GM12878 (cell line): ENCODE results near the gene DRAXIN. TPM values are rescaled to one million over a fixed set of nuclear protein-coding genes. Genes with fewer than 3 reads are reported as not detected.

ENCODE experiments used
- ATAC-seq: fragments of 200-7000 bp; cut with Tn5 transposase; 3 replicates; pipeline ENCODE4 v1.9.1; 2020; ENCODE audit warnings: mild to moderate bottlenecking, moderate library complexity
- BruUV-seq: library from RNA; stranded (reverse); fragments of 400-500 nt; replicated peaks from 2 replicates; lab custom pipeline; 2021; lab: Mats Ljungman, UMichigan
- CTCF ChIA-PET: fragments of 300-600 bp; sonication (Branson Sonifier 250); formaldehyde crosslinking; extraction: SDS; loops from one replicate; lab custom pipeline; 2021; ENCODE audit warnings: inconsistent platforms; lab: Yijun Ruan, JAX
- POLR2A ChIA-PET: fragments of 350-600 bp; formaldehyde crosslinking; extraction: SDS; loops from one replicate; lab custom pipeline; 2021; ENCODE audit warnings: inconsistent platforms; lab: Charles Lee
- RAD21 ChIA-PET: fragments of 300-600 bp; sonication (Branson Sonifier 250); formaldehyde crosslinking; loops from one replicate; lab custom pipeline; 2023; ENCODE audit warnings: antibody characterized with exemption; ENCODE audit not compliant: unreplicated experiment; lab: Charles Lee
- SMC1A ChIA-PET: fragments of 300-600 bp; sonication (Branson Sonifier 250); formaldehyde crosslinking; loops from one replicate; lab custom pipeline; 2023; ENCODE audit not compliant: unreplicated experiment, uncharacterized antibody; lab: Charles Lee
- DNase-seq: peaks from one replicate; pipeline ENCODE4 v3.0.0-alpha.2; 2011; ENCODE audit warnings: low read depth, low spot score
- FAIRE-seq: peaks from 3 replicates; lab custom pipeline; 2011; peaks lifted over from hg19 to GRCh38; lab: Jason Lieb, UNC
- H2AFZ ChIP-seq: 2 replicates; pipeline ENCODE4 v1.6.0; 2011; ENCODE audit warnings: low read depth, low read length, control low read depth; ENCODE audit not compliant: control insufficient read depth
- H3K27ac ChIP-seq: 2 replicates; pipeline ENCODE4 v1.5.1; 2011; ENCODE audit warnings: control low read depth; ENCODE audit not compliant: control insufficient read depth, insufficient read depth
- H3K27me3 ChIP-seq, 2 experiments: replicated peaks in 1 of 2; 2 replicates each; pipeline versions ENCODE4 v1.6.0 to v1.6.1; 2011; ENCODE audit warnings: low read length in 1 of 2; ENCODE audit not compliant: control insufficient read depth in 2 of 2, insufficient read depth in 2 of 2
- H3K36me3 ChIP-seq, 2 experiments: 2 replicates each; pipeline ENCODE4 v1.5.1; 2011; ENCODE audit warnings: low read length in 1 of 2; ENCODE audit not compliant: control insufficient read depth in 2 of 2, insufficient read depth in 2 of 2
- H3K4me1 ChIP-seq: 2 replicates; pipeline ENCODE4 v1.6.1; 2011; ENCODE audit warnings: mild to moderate bottlenecking, low read length, moderate library complexity, mixed read lengths; ENCODE audit not compliant: control insufficient read depth, insufficient read depth
- H3K4me2 ChIP-seq: 2 replicates; pipeline ENCODE4 v1.6.0; 2011; ENCODE audit warnings: control low read depth; ENCODE audit not compliant: control insufficient read depth, insufficient read depth
- H3K4me3 ChIP-seq: fragments of 200-600 bp; sonication (generic); 2 replicates; pipeline ENCODE4 v1.5.1; 2016
- H3K79me2 ChIP-seq: 2 replicates; pipeline ENCODE4 v1.6.0; 2011; ENCODE audit warnings: low read length; ENCODE audit not compliant: control insufficient read depth, insufficient read depth
- H3K9ac ChIP-seq: 2 replicates; pipeline ENCODE4 v1.8.0; 2011; ENCODE audit warnings: low read length, control low read depth, mixed read lengths; ENCODE audit not compliant: control insufficient read depth, insufficient read depth
- H3K9me3 ChIP-seq: replicated peaks from 3 replicates; pipeline ENCODE4 v1.5.1; 2011; ENCODE audit warnings: mild to moderate bottlenecking, low read length; ENCODE audit not compliant: control insufficient read depth, insufficient read depth
- H4K20me1 ChIP-seq: 2 replicates; pipeline ENCODE4 v1.6.0; 2011; ENCODE audit not compliant: control insufficient read depth, insufficient read depth
- CBX3 ChIP-seq: fragments of 200-600 bp; sonication (generic); IDR thresholded peaks from 2 replicates; pipeline ENCODE4 v1.6.1; 2016; ENCODE audit warnings: low read depth, borderline replicate concordance
- CHD2 ChIP-seq: IDR thresholded peaks from 2 replicates; pipeline ENCODE4 v1.6.1; 2011; ENCODE audit warnings: low read depth, low read length, improper control_type of control experiment, borderline replicate concordance
- CTCF ChIP-seq, 3 experiments: IDR thresholded peaks in 2 of 3; conservative IDR thresholded peaks in 1 of 3; 2 replicates each; pipeline ENCODE4 v1.5.1; 2011; ENCODE audit warnings: low read depth in 3 of 3, low read length in 3 of 3, mild to moderate bottlenecking in 3 of 3, control low read depth in 2 of 3, moderate library complexity in 2 of 3, inconsistent platforms in 1 of 3, mixed read lengths in 1 of 3; ENCODE audit not compliant: control insufficient read depth in 2 of 3, insufficient read depth in 1 of 3; ENCODE audit errors: extremely low read depth in 1 of 3
- DPF2 ChIP-seq: fragments of 450-650 bp; IDR thresholded peaks from 2 replicates; pipeline ENCODE4 v1.6.1; 2017; ENCODE audit warnings: mild to moderate bottlenecking
- GATAD2B ChIP-seq: fragments of 450-650 bp; conservative IDR thresholded peaks from 2 replicates; pipeline ENCODE4 v1.6.1; 2017; ENCODE audit warnings: low read depth, mild to moderate bottlenecking, moderate library complexity
- IKZF1 ChIP-seq: fragments of 450-650 bp; conservative IDR thresholded peaks from 2 replicates; pipeline ENCODE4 v1.6.1; 2017; ENCODE audit warnings: antibody characterized with exemption, mild to moderate bottlenecking
- IRF4 ChIP-seq: IDR thresholded peaks from 2 replicates; pipeline ENCODE4 v1.6.1; 2011; ENCODE audit warnings: low read depth, low read length
- MEF2B ChIP-seq: fragments of 450-650 bp; IDR thresholded peaks from 2 replicates; pipeline ENCODE4 v1.6.1; 2018; ENCODE audit warnings: mild to moderate bottlenecking, moderate library complexity; ENCODE audit not compliant: partially characterized antibody, poor library complexity, severe bottlenecking
- MXI1 ChIP-seq: fragments of 150-350 bp; IDR thresholded peaks from 2 replicates; pipeline ENCODE4 v1.6.1; 2011; ENCODE audit warnings: low read depth, mild to moderate bottlenecking, inconsistent platforms, low read length, improper control_type of control experiment
- NR2F1 ChIP-seq: fragments of 450-650 bp; conservative IDR thresholded peaks from 2 replicates; pipeline ENCODE4 v1.6.1; 2017; ENCODE audit warnings: mild to moderate bottlenecking
- POLR2A ChIP-seq: IDR thresholded peaks from 2 replicates; pipeline ENCODE4 v1.6.1; 2011; ENCODE audit warnings: low read depth, mild to moderate bottlenecking, low read length
- RB1 ChIP-seq: fragments of 450-650 bp; formaldehyde crosslinking; IDR thresholded peaks from 2 replicates; pipeline ENCODE4 v1.6.1; 2017; ENCODE audit warnings: mild to moderate bottlenecking, borderline replicate concordance
- SMC3 ChIP-seq: IDR thresholded peaks from 2 replicates; pipeline ENCODE4 v1.6.1; 2011; ENCODE audit warnings: low read length, improper control_type of control experiment, borderline replicate concordance
- ZBTB33 ChIP-seq: fragments of 450-650 bp; IDR thresholded peaks from 2 replicates; pipeline ENCODE4 v1.6.1; 2017; ENCODE audit warnings: mild to moderate bottlenecking
- ZBTB40 ChIP-seq: fragments of 450-650 bp; IDR thresholded peaks from 2 replicates; pipeline ENCODE4 v1.6.1; 2016; ENCODE audit warnings: mild to moderate bottlenecking, moderate library complexity, borderline replicate concordance
- WGBS: methylation state at CpG from one replicate; pipeline ENCODE4 v1.1.6; 2016; ENCODE audit warnings: low lambda C conversion rate; ENCODE audit not compliant: insufficient replicate concordance, insufficient coverage; ENCODE audit errors: missing lambda C conversion rate; 5-methylcytosine and 5-hydroxymethylcytosine counted together
- in situ Hi-C: fragments of 300-500 bp; cut with MboI; formaldehyde crosslinking; loops from 9 replicates; pipeline ENCODE4 v1.14.3; 2018; ENCODE audit warnings: mixed read lengths
- intact Hi-C: fragments of 100-400 bp; cut with micrococcal nuclease; formaldehyde crosslinking; loops from one replicate; pipeline ENCODE4 v1.14.2; 2022; ENCODE audit not compliant: unreplicated experiment
- polyA plus RNA-seq, 11 experiments: library from polyadenylated mRNA; depleted of rRNA in 4 of 11; unstranded in 6 of 11; stranded (reverse) in 5 of 11; fragments of >200 nt; fragmentation: Nextera tagmentation in 4 of 11; fragmentation: Illumina TruSeq in 1 of 11; extraction: Ambion mirVana in 4 of 11; extraction: Trizol in 1 of 11; gene quantifications; 1 replicate in 1 of 11; 2 replicates in 10 of 11; pipeline versions ENCODE4 v1.2.1 to v1.2.3, GENCODE V29; 2011 to 2016; ENCODE audit warnings: inconsistent platforms in 2 of 11, missing spikeins in 2 of 11, low read depth in 1 of 11
- total RNA-seq, 4 experiments: library from RNA; depleted of rRNA in 3 of 4; stranded (reverse); fragments of >200 nt in 3 of 4; fragmentation: Illumina TruSeq in 1 of 4; extraction: Trizol in 1 of 4; gene quantifications; 2 replicates each; pipeline versions ENCODE4 v1.2.1 to v1.2.3, GENCODE V29; 2013 to 2021

The DRAXIN gene
- total and polyA plus RNA-seq, 10 of the 15 experiments (the other 5 are each of a cell fraction or from before 2014, with no cell fraction given), result 0.01 to 0.05 (median 0.03) TPM; not detected in 3

- Histone ChIP-seq H3K9me3 (no peaks in the 10 kb centered on the region), H3K4me1 (peaks cover 5% of the 10 kb centered on the region), H2AFZ (peak within 1 kb of the TSS; percentile 77), H3K27ac (no peak within 1 kb of the TSS), H3K4me2 (peak within 1 kb of the TSS; percentile 88), H3K9ac (peak within 1 kb of the TSS; percentile 60), H3K4me3 (peak within 1 kb of the TSS; percentile 80), H3K79me2 (no peaks in the 10 kb centered on the region), H3K36me3 (peaks cover 0 to 5% of the 10 kb centered on the region in 2 experiments; a peak in 1 of 4 replicates), H4K20me1 (no peaks in the 10 kb centered on the region), H3K27me3 (no peaks in the 10 kb centered on the region; a peak in 2 of 4 replicates)
- ChIA-PET POLR2A (interaction anchor here (0.9 kb wide), 1 partner anchor 9 kb away, joined by 3 read pairs; the partner anchor contains the start of gene FBXO6), SMC1A (interaction anchor here (1.2 kb wide), 1 partner anchor 56 kb away, joined by 4 read pairs; no protein-coding TSS in a partner anchor), RAD21 (interaction anchor here (0.6 to 2.0 kb wide), 4 partner anchors 10 to 617 kb away, joined by 3 to 9 read pairs (median 6); partner anchors contain the start of gene FBXO6), CTCF (interaction anchor here (1.1 to 2.2 kb wide), 2 partner anchors 11 to 65 kb away, joined by 3 to 10 read pairs; no protein-coding TSS in a partner anchor)
- 15% methylated on average over 46 of the region's 94 CpGs for WGBS
- FAIRE-seq, result no peak
- BruUV-seq, result no TSS peak
- intact Hi-C loops, result no loop called here
- peak; percentile 83 for ATAC-seq
- in situ Hi-C loops, result no loop called here
- DNase-seq, result no peak
- TF ChIP-seq IRF4 (no peak), MXI1 (no peak), POLR2A (peak; percentile 47; the same call in 1 of the 2 replicates), NR2F1 (no peak), CTCF (IDR thresholded peaks at IDR 0.05 in 2 of 3, conservative IDR thresholded peaks at IDR 0.05 in 1 of 3; ENCODE audit: control insufficient read depth in 2 of 3, extremely low read depth in 1 of 3, insufficient read depth in 1 of 3, low read depth in 3 of 3, low read length in 3 of 3) (no peak), SMC3 (no peak), ZBTB40 (no peak), IKZF1 (peak; percentile 17; the same call in 1 of the 2 replicates), DPF2 (no peak), CHD2 (0 out of 2 replicates have a peak, but pooled peaks have one; percentile 49), MEF2B (no peak), ZBTB33 (no peak), CBX3 (no peak), RB1 (no peak), GATAD2B (no peak)
Measured at GRCh38 chr1:11654137-11654938, 37.2 kb upstream of the DRAXIN start, which contains the start of the genes FBXO2 and FBXO44. FBXO2 (minus strand) TSS chr1:11654429; CDS start chr1:11654340, 89 bp downstream. FBXO44 (plus strand) TSS chr1:11654877; CDS start chr1:11655836, 959 bp downstream.
